Left ventricle myocardium inferior (tissue), 1 donor: ENCODE data around the gene PARD3. TPM values are rescaled to one million over a fixed set of nuclear protein-coding genes. Genes with fewer than 3 reads are reported as not detected.

Source experiments
- DNase-seq: peaks from one replicate; pipeline ENCODE4 v3.0.0-alpha.2; 2020
- H3K27ac ChIP-seq: fragments of 200-600 bp; replicated peaks from 2 replicates; pipeline ENCODE4 v1.8.0; 2021
- H3K27me3 ChIP-seq: fragments of 200-600 bp; 2 replicates; pipeline ENCODE4 v1.8.0; 2021; ENCODE audit warnings: low read depth
- H3K36me3 ChIP-seq: fragments of 200-600 bp; 2 replicates; pipeline ENCODE4 v1.8.0; 2021
- H3K4me1 ChIP-seq: fragments of 200-600 bp; 2 replicates; pipeline ENCODE4 v1.8.0; 2021
- H3K4me3 ChIP-seq: fragments of 200-600 bp; 2 replicates; pipeline ENCODE4 v1.8.0; 2021; ENCODE audit warnings: mild to moderate bottlenecking, moderate library complexity
- H3K9me3 ChIP-seq: fragments of 200-600 bp; replicated peaks from 2 replicates; pipeline ENCODE4 v1.8.0; 2021
- CTCF ChIP-seq: fragments of 200-600 bp; IDR thresholded peaks from 2 replicates; pipeline ENCODE4 v1.8.0; 2021; ENCODE audit warnings: antibody characterized with exemption, mild to moderate bottlenecking, borderline replicate concordance
- intact Hi-C: fragments of 100-400 bp; cut with micrococcal nuclease; formaldehyde crosslinking; loops from one replicate; pipeline ENCODE4 v1.11.0; 2022
- long read RNA-seq: library from polyadenylated mRNA; unstranded; transcript quantifications from one replicate; pipeline ENCODE4 v2.0.0, GENCODE V29; 2021
- total RNA-seq: library from RNA; stranded (reverse); fragmentation: NEBNext Ultra II Directional; extraction: Animal tissue kit (Norgen Biotek cat#: 25700); gene quantifications from one replicate; pipeline ENCODE4 v1.2.1, GENCODE V29; 2021
- donor health status: DM: no; HTN: yes; CAD: no; lungs with severe emphysema.

Gene PARD3
- total RNA-seq: 29.6 TPM
- long read RNA-seq, full-length matches to known transcripts: 3 of 70 reads
- long read RNA-seq, partial matches to known transcripts: 18 of 70 reads
- long read RNA-seq, other reads (novel, unspliced or antisense): 49 of 70 reads

GRCh38 chr10:34815185-34816084 is at the start of gene PARD3:
Gene PARD3, minus strand, starts transcription at chr10:34815296. Its CDS starts 301 bp downstream, at chr10:34814995.
- Histone ChIP-seq H3K27me3 (no peaks in the 10 kb centered on the region), H3K9me3 (no peaks in the 10 kb centered on the region), H3K27ac (peak within 1 kb of the TSS; percentile 89), H3K36me3 (no peaks in the 10 kb centered on the region), H3K4me1 (peaks cover 63% of the 10 kb centered on the region), H3K4me3 (peak within 1 kb of the TSS; percentile 95)
- intact Hi-C loops: loop anchor here (10.0 kb wide), 1 partner anchor 91 kb away; no protein-coding TSS in a partner anchor
- DNase-seq: peak; percentile 71
- TF ChIP-seq CTCF: no peak

DNA sequence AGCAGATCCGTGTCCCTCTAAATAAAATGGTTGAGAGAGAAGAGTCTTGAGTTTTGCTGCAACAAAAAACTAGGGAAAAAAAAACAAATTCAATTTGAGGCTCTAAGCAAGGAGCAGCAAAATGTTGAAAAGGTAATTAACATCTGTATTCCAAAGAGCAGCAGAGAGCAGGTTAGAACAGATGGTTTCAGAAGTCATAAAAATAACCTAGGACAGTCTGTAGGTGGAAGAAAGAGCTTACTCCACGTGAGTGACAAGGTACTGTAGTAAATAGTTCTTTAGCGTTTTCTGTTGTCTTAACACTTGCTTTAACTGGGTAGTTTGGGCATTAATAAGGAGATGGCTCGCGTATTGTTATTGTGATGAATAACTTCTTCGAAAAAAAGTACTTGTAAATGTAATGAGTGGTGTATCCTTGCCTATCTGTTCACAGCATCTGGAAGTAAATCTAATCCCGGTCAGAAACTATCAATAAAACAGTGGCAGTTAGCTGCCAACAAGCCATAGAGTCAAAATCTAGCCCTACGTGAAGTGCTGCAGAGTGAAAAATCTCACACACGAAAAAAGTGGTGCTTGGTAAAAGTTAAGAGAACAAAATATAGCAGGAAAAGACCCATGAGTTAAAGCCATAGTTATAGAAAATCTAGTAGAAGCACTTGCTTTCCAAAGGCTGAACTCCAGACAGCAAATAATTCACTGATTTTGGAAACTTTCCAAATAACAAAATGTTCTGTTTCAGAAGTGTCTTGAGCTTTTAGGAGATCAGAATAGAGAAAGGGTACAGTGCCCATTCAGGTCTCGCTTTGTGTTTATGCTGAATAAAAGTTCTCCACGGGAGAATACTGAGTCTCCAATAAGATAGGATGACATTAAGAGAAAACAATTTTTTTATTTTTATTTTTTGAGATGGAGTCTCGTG is 49.3 kb upstream of the PARD3 start:
- no peak for DNase-seq
- peaks cover 10% of the 10 kb centered on the region for H3K4me1 ChIP-seq
- H3K27ac ChIP-seq: no peak overlapping the region
- H3K27me3 ChIP-seq: peaks cover 26% of the 10 kb centered on the region
- H3K9me3 ChIP-seq: no peaks in the 10 kb centered on the region
- no peaks in the 10 kb centered on the region for H3K36me3 ChIP-seq
- intact Hi-C loops: no loop called here
- no peak overlapping the region for H3K4me3 ChIP-seq
- no peak for TF ChIP-seq CTCF

GRCh38 chr10:34862892-34863291 is 47.8 kb upstream of the PARD3 start:
- no peaks in the 10 kb centered on the region for H3K9me3 ChIP-seq
- H3K27ac ChIP-seq: no peak overlapping the region
- no peak for TF ChIP-seq CTCF
- no peaks in the 10 kb centered on the region for H3K36me3 ChIP-seq
- DNase-seq: no peak
- H3K4me3 ChIP-seq: no peak overlapping the region
- peaks cover 25% of the 10 kb centered on the region for H3K27me3 ChIP-seq
- H3K4me1 ChIP-seq: peaks cover 10% of the 10 kb centered on the region
- intact Hi-C loops: no loop called here

GRCh38 chr10:34861293-34862021 is 46.4 kb upstream of the PARD3 start:
- no peaks in the 10 kb centered on the region for H3K36me3 ChIP-seq
- no peak for TF ChIP-seq CTCF
- H3K27ac ChIP-seq: no peak overlapping the region
- no peaks in the 10 kb centered on the region for H3K9me3 ChIP-seq
- peak; percentile 22 for DNase-seq
- intact Hi-C loops: no loop called here
- H3K4me3 ChIP-seq: no peak overlapping the region
- peaks cover 10% of the 10 kb centered on the region for H3K4me1 ChIP-seq
- H3K27me3 ChIP-seq: peaks cover 21% of the 10 kb centered on the region

GRCh38 chr10:34859170-34859569 is 44.1 kb upstream of the PARD3 start:
- TF ChIP-seq CTCF: no peak
- no peak overlapping the region for H3K4me3 ChIP-seq
- no peak overlapping the region for H3K27ac ChIP-seq
- peaks cover 28% of the 10 kb centered on the region for H3K27me3 ChIP-seq
- H3K36me3 ChIP-seq: no peaks in the 10 kb centered on the region
- peaks cover 5% of the 10 kb centered on the region for H3K4me1 ChIP-seq
- H3K9me3 ChIP-seq: no peaks in the 10 kb centered on the region
- no peak for DNase-seq
- intact Hi-C loops: no loop called here
